Measurements from ENCODE around the gene LRRFIP1.

The LRRFIP1 gene

DNA sequence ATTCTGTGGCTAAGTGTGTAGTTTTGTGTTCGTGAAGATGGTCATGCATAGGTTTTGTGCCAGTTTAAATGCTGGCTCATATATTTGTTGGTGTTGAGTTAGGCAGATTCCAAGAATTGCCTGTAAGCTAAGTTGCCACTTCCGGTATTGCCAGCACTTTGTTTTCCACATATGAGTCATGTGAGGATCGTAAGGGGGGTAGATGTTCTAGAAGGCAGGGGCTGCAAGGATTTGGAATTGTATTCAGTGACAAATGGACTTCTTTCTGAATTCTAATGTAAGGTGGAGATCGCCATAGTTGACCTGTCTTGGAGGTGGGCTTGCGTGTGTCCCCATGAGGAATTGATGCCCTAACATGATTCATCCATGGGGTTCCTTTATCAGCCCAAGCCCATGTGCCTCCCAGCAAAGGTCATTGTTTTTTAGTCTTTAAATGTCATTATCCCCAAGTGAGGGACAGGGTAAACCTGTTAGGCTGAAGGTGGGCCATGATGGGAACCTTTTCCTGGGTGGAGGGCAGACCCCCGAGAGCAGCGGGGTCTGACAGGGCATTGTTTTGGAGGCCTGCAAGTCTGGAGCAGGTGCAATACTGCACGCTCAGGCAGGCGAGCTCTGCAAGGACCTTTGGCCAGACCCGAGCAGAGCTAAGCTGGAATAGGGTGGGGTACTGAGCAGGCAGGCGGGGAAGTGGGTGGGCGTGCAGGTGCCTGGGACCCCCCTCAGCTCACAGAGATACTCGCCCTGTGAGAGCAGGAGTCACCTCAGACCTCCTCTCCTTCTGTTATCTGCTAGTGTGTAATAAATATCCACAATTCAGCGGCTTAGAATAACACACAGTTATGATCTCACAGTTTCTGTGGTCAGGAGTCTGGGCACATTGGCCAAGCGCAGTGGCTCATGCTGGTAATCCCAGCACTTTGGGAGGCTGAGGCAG is 77.4 kb downstream of the LRRFIP1 start:
- DNase-seq (ENCODE audit: low read depth): no peak

DNA sequence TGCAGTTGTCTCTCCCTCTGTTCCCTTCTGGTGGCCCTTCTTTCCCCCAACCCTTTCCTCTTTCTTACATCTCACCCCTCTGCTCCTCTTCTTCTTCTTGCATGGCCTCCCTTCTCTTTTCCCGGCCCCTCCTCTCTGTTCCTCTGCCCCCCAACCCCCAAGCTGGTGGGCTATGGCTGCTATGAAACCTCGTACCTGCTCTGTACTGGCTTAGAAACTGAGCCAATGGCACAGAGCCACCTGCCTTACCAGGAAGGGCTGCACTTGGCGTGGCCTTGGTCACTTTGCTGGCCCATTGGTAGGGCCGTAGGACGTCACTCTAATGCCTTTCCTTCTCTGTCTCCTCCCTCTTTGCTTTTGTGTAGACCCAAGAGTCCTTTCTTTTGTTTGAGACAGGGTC is 78.9 kb downstream of the LRRFIP1 start:
- no peak for DNase-seq (ENCODE audit: low read depth)

DNA sequence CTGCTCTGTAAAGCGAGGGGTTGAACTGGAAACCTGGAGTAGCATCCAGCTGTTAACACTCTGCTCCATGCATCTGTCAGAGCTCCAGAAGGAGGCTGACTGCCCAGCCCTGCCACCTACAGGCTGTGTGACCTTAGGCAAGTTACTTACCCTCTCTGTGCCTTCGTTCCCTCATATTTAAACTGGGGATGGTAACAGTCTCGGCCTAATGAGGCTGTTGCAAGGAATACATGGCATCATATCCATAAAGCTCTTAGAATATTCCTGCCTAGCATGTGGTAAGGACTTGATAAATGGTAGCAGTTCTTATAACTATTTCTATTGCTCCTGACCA is 80.6 kb downstream of the LRRFIP1 start:
- DNase-seq (ENCODE audit: low read depth): no peak

DNA sequence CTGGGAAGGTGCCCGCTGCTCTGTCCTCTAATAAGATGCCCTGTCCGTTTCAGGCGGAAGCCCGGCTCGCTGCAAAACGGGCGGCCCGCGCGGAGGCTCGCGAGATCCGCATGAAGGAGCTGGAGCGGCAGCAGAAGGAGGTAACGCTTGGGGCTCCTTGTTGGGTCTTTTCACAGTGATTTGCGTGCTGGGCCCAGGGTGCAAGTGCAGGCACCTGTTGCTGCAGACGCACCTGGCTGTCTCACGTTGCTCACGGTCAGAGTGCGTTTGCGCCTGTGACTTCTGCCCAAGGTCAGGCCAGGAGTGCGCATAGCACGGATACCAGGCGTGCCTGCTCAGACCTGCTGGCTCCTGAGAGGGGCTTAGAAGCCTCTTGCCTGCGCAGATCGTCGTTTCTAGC is 81.1 kb downstream of the LRRFIP1 start:
- DNase-seq (ENCODE audit: low read depth): no peak

DNA sequence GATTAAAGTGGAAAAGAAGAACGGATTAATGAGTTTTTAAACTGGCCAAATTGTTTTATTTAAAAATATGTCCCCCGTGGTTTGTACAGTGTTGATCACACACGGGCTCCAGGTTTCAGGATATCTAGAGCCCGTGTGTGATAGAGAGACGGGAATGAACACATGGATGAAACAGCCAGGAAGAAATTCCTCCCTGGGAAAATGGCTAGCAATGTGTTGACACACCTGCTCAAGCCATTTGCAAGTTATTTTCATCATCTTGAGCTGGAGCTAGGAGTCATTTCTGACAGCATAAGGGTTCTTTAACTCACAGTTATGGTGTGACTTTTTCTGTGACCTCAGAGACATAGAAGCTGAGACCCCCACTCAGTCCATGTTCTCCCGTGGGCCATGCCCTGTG is 81.6 kb downstream of the LRRFIP1 start:
- DNase-seq (ENCODE audit: low read depth): no peak

DNA sequence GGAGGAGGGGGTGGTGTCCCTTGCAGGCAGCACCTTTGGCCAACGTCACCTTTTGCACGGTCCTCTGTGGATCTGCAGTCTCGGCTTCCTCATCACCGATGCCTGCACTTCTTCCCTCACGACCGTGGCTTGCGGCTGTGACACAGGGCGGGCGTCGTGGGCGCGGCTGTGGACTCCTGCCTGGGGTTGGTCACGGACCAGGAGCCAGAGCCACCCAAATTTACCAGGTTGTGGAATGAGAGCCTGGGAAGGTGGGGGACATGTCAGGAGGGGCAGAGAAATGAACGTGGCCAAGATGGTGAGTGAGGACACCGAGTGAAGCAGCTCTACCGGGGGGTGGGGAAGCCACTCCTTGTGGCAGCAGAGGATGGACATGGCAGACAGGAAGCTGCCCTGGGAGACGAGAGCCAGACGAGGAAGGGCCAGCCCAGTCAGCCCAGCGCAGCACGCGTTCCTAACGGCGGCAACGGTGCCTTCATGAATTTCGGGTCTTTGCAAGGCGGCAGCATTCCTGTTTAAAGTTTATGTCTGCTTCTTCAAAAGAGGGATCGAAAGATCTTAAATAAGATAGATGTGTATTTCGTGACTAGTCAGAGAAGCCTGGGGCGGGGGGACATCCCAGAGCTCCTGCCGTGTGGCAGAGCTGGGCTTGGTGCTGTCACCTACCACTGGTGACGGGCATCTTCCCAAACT is 84.2 kb downstream of the LRRFIP1 start:
- DNase-seq (ENCODE audit: low read depth): no peak

DNA sequence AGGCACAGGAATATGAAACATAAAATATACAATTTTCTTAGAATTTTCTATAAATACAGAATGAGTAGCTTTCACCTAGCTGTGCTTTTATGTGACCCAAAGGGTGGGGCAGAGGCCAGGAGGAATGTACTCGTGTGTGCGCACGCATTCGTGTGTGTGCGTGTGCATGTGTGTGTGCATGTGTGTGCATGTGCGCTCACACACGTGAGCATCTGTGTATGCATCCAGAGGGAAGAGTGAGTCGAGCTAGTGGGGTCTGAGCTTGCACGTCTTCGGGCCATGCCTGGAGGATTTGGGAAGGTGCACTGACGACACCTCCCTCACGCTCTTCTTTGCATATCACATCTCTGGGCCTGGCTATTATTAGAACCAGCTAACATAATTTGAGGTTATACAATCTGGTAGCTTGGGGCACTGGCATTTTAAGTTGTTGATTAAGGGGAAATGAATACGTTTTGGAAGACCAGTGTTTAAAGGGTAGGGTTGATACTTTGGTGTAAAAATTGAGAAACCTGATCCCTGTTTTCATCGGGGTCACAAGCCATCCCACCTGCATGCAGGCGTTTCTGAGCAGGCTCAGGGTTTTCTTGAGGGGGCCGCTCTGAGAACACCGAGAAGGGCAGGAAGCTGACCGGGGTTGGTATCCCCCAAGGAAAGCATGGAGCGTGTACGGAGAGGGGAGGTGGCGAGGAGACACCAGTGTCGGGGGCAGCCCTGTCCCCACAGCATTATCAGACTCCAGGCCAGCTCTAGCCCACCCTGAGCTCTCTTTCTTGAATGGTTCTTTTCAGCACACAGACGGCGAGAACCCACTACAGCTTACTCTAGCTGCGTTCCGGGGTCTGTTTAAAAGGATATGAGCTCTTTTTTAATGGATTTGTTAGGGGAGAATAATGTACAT is 85.3 kb downstream of the LRRFIP1 start:
- no peak for DNase-seq (ENCODE audit: low read depth)

DNA sequence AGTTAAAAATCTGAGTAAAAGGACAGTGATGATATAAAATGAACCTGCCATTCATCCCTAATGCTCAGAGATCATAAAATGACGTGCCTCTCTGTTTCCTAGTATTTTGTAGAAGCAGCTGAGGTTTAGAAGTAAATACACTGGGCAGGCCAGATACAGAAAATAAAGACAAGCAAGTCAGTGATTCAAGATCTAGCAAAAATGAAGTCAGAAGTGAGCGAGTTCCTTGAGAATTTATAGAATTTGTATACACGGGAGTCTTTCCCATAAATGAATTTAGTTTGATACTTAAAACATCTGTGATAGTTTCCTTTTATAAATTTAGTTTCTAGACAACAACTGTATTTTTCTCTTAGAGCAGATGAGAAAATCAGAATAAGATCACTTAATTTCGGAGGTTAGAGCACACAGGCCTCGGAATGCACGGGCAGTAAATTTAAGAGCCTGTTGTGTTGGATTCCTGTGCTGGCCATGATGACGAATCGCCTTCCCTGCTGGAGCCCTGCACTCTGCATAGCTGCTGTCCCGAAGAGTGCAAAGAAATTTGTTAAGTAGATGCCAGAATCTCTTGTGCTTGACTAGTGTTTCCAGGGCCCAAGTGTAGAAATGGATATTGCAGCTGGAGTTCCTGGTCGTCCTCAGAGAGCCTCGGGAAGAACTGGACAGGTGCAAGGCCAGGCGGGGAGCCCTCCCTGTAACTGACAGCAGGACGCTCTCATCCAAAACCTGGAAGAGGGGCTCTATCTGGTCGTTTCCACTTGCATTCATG is 87.5 kb downstream of the LRRFIP1 start:
- no peak for DNase-seq (ENCODE audit: low read depth)

DNA sequence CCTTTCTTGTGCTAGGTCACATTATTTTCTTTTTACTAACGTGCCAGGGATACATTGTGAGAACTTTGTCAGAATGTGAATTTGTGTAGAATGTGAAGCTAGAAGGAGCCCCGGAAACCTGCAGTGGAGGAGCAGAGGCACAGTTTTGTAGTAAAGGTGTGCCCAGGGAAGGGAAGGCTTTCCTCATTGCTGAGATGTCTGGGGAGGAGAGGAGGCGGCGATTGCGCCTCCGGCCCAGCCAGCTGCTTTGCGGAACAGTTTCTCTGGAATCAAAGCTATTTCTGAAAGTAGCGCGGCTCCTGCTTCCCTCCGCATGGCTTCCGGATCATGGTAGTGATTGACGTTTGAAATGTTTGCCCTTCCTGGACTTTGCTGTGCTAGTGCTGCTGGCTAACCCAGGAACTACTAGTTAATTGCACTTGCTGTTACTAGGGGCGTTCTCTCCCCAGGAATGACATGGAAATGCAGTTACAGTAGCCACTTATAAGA is 88.1 kb downstream of the LRRFIP1 start:
- no peak for DNase-seq (ENCODE audit: low read depth)

DNA sequence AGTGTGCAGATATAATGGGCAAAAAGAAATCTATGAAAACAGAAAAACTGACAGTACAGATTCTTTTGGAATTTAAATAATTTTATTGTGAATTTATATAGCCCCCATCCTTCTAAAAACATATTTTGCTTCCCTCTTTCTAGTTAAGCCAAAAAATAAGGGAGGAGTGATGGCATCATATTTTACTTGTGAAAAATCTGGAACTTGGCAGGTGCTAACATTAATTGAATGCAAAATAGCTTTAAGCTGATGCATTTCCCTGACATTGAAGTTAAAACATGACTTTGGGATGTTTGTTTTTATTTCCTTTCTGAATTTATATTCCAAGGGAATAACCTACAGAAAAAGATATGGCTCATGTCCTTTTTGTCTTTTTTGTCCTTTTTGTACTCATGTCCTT is 88.6 kb downstream of the LRRFIP1 start:
- DNase-seq (ENCODE audit: low read depth): no peak

DNA sequence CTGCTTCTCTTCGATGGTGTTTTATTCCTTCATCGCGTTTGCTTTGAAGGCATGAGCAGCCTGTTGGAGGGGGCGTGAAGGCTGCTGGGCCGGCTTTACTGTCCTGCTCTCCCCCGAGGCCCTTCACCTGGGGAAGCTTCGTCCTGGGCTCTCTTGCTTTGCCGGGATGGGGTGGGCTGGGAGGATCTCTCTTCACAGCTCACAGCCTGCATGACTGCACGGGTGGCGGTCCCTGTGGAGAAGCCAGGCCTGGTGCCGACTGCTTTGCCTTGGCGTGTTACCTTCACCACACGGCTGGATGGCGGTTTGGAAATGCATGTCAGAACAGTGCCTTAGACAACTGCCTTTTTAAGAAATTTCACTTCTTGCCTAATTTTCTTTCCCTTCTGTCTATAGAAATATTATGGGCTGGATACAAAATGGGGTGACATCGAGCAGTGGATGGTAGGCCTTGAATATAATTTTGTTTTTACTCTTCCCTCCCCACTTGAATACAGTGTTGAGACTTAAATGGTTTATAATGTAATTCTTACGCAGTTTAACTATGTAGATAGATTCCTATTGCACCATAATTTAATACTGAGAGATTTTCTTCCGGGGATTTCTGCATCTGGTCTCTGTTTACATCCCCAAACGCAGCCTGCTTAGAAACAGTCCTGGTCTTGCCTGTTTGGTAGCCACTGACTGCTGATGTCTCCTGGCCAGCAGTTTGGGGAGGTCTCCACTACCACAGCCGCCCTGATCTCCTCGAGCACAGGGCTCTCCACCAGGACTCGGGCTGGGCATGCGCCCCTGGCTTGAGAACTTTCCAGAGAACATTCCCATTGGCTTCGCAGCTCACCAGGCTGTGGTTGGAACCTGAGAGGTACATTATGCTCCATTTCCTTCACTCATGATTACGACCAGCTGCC is 90.2 kb downstream of the LRRFIP1 start:
- no peak for DNase-seq (ENCODE audit: low read depth)

DNA sequence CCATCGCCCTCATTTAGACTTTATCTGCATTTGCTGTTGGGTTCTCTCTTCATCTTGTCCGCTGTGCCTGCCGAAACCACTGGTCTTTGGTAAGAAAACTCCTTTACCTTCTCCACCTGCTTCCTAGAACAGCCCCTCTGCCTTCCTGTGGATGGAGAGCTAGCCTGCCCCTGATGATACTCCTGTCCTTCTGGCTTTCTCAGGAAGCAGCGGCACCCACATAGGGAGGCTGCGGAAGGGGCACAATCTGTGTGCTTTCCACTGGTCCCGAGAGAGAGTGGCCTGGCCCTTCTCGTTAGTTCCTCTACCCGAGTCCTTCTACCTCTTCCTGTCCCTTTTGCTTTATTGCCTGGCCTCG is 90.9 kb downstream of the LRRFIP1 start:
- no peak for DNase-seq (ENCODE audit: low read depth)

DNA sequence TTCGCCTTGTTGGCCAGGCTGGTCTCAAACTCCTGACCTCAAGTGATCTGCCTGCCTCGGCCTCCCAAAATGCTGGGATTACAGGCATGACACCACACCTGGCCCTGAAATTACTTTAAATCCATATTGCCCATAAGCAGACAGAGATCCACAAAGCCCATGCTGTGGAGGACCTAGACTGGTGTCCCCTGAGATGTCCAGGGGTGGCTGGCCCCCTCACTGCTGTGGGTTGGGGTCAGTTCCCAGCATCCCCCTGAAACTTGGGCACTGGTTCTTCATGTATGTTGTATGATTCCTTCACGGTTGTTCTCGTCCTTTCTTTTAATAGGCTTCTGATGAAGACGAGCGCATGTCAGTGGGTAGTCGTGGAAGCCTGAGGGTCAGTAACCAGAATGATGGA is 93.1 kb downstream of the LRRFIP1 start:
- no peak for DNase-seq (ENCODE audit: low read depth)

DNA sequence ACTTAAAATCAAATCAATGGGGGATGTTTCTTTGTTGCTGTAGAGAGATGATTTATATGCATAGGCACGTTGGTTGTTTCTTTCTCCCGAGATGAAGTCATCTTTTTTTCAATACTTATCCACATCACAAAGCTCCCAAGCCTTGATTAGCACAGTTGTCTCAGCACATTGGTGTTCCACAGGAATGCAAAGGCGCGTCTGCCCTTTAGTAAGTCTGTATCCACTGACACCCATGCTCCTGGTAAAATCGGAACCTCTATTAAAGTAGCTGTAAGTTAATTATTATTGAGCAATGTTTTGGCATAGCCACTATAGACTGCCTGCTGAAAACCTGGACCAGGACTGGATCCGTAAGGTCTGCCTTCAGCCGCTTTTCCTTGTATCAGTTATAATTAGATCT is 93.6 kb downstream of the LRRFIP1 start:
- no peak for DNase-seq (ENCODE audit: low read depth)

DNA sequence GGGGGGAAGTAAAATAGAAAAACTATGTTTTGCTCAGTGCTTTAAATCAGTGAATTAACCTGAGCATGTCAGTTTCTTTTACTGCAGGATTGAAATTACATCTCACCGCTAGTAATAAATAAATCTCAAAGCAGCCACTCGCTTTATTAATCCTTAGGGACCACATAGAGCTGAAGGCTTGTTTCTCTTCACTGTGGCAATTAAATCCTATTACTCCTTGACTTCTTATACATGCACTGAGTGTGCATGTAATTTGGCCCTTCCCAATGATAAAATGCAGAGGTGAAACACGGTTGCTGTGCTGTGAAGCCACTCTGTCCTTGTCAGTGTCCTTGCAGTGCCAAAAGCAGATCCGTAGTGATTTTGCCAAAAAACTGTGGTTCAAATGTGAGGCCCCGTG is 94.1 kb downstream of the LRRFIP1 start:
- DNase-seq (ENCODE audit: low read depth): no peak

DNA sequence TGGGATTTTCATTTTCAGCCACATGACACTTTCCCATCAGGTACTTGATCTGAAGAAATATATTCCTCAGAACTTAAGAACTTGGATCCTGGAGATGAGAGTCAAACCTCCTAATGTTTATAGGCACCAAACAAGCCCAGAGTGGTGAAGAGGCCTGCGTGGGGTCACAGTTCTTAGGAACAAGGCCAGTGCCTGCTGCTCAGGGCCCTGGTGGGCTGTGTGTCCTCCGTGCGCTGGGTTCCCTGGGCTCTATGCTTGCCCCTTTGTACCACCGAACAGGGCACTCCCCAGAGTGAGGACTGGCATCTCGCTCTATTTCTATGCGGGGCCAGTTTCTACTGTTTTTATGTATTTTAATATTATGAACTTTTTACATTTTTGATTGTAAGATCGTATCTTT is 95.2 kb downstream of the LRRFIP1 start:
- DNase-seq (ENCODE audit: low read depth): no peak

DNA sequence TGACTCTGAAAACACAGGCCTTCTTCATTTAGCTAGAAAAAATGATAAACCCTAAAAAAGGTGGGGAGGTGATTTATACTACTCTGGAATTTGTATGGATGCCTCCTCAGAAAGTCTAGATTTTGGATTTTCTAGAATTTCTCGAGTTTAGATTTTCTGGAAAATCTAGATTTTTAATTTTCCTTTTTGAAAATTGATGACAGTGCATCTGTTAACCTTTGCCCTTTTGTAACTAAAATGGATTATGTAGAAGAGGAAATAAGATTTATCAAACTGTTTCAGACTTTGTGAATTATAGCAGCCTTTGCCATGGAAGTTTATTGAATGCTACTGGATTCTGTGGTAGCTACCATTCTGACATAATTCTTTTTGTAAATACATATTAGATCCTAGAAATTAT is 95.6 kb downstream of the LRRFIP1 start:
- no peak for DNase-seq (ENCODE audit: low read depth)

DNA sequence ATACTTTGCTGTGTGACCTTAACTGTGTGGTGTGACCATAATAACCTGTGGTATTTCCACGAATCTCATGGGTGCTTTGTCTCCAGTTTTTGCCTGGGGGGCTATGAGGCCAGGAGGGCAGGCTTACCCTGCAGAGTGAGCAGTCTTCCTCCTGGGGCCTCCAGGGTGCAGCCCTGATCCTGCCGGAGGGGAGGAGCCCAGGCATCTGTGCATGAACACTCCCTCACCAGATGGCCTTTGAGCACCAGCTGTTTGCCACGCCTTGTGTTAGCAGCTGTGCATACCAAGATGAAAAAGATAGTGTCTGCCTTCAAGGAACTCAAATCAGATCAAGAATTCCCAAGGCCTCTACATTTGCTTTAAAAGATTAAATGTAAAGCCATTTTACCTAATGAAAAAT is 96.2 kb downstream of the LRRFIP1 start:
- peak; percentile 30 for DNase-seq (ENCODE audit: low read depth)

DNA sequence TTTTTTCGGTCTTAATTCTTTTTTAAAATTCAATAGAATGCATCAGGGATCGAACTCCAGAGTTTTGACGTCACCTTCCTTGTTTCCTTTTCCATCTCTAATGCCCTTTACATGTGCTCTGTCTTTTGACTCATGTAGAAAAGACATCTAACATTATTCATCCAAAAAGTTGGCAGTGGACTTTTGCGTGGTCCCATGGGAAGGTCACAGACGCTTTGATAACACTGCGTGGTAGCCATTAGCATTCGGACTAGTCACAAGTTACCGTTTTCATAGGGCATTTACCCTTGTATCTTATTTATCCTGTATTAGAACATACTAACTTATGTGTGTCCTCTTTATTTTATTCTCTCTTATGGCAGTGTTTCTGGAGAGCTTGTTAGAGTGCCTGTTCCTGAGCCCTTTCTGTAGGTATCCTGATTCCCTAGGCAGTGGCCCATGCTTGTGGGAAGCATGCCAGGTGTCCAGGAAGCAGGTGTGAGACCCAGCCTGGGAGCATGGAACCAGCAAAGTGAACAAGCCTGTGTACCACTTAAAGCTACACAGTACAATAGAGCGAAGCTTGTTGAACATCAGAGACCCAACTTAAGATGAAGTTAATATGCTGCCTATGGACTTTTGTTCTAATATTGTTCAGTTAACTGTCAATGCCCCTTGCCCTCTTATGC is 97.6 kb downstream of the LRRFIP1 start:
- DNase-seq (ENCODE audit: low read depth): no peak

DNA sequence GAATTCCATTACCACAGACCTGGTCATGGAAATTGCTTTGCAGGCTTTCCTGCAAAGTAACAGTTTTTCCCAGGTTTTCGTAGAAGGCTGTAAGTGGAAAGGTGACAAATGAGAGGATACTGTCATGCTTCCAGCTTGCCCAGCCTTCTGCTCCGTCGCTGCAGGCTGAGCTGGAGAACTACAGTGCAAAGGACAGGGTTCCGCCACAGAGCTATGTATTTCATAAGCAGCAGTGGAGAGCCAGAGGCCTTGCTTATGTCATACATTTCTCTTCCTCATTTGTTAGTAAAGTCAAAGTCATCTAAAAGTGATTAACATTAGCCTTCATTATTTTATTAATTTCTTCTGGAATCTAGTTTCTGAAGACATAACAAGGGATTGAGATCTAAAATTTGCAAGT is 98.3 kb downstream of the LRRFIP1 start:
- DNase-seq (ENCODE audit: low read depth): no peak

All from fibroblast of the conjunctiva (primary cell).